HepG2 (cell line): Measurements from ENCODE around the gene SMTN. TPM values are rescaled to one million over a fixed set of nuclear protein-coding genes. Genes with fewer than 3 reads are reported as not detected.

Experiments
- ATAC-seq: fragments of 200-7000 bp; cut with Tn5 transposase; 3 replicates; pipeline ENCODE4 v1.9.1; 2020; ENCODE audit warnings: mild to moderate bottlenecking, moderate library complexity
- BruUV-seq: library from RNA; stranded (reverse); fragments of 400-500 nt; replicated peaks from 2 replicates; lab custom pipeline; 2021; lab: Mats Ljungman, UMichigan
- CTCF ChIA-PET: fragments of 300-600 bp; formaldehyde crosslinking; extraction: SDS; loops from one replicate; lab custom pipeline; 2021; ENCODE audit warnings: low total read pairs, inconsistent platforms, low intra/inter-chr PET ratio; lab: Yijun Ruan, JAX
- POLR2A ChIA-PET: fragments of 350-600 bp; sonication (Branson Sonifier 250); formaldehyde crosslinking; loops from one replicate; lab custom pipeline; 2020; ENCODE audit warnings: antibody characterized with exemption, inconsistent platforms; lab: Yijun Ruan, JAX
- DNase-seq: peaks from one replicate; pipeline ENCODE4 v3.0.0-alpha.2; 2015; ENCODE audit warnings: low spot score
- FAIRE-seq: peaks from 3 replicates; lab custom pipeline; 2011; peaks lifted over from hg19 to GRCh38; lab: Jason Lieb, UNC
- H2AFZ ChIP-seq: one replicate; pipeline ENCODE4 v1.6.1; 2011; ENCODE audit warnings: low read length, inconsistent platforms
- H3K27ac ChIP-seq: fragments of 300-600 bp; 3 replicates; pipeline ENCODE4 v1.8.0; 2011; ENCODE audit warnings: mixed run types, mild to moderate bottlenecking, mixed read lengths, low read length, inconsistent platforms; ENCODE audit not compliant: insufficient read depth; ENCODE audit errors: extremely low read length
- H3K27me3 ChIP-seq, 2 experiments: fragments of 200-600 bp in 1 of 2; 2 replicates in 1 of 2; 3 replicates in 1 of 2; pipeline versions ENCODE4 v1.6.0 to v1.8.0; 2011; ENCODE audit warnings: low read length in 2 of 2, mild to moderate bottlenecking in 2 of 2, moderate library complexity in 2 of 2, inconsistent platforms in 1 of 2; ENCODE audit not compliant: insufficient read depth in 2 of 2, control insufficient read depth in 1 of 2
- H3K36me3 ChIP-seq, 2 experiments: fragments of 200-600 bp in 1 of 2; replicated peaks in 1 of 2; 2 replicates in 1 of 2; 3 replicates in 1 of 2; pipeline versions ENCODE4 v1.5.1 to v1.8.0; 2011; ENCODE audit warnings: low read length in 2 of 2, inconsistent platforms in 1 of 2; ENCODE audit not compliant: insufficient read depth in 2 of 2, control insufficient read depth in 1 of 2
- H3K4me1 ChIP-seq: 2 replicates; pipeline ENCODE4 v1.5.1; 2012; ENCODE audit warnings: low read length, inconsistent platforms; ENCODE audit not compliant: insufficient read depth
- H3K4me2 ChIP-seq: 2 replicates; pipeline ENCODE4 v1.6.0; 2011; ENCODE audit warnings: low read depth, low read length, inconsistent platforms
- H3K4me3 ChIP-seq, 3 experiments: fragments of 200-600 bp in 1 of 3; sonication (generic), shearing (Covaris generic) in 1 of 3; replicated peaks in 1 of 3; 2 replicates each; pipeline ENCODE4 v1.5.1; 2011 to 2016; ENCODE audit warnings: low read length in 3 of 3, inconsistent platforms in 2 of 3, low read depth in 2 of 3, mild to moderate bottlenecking in 2 of 3, control low read depth in 1 of 3, mixed read lengths in 1 of 3; ENCODE audit not compliant: insufficient read depth in 1 of 3
- H3K79me2 ChIP-seq: one replicate; pipeline ENCODE4 v1.6.1; 2011; ENCODE audit warnings: low read length, inconsistent platforms; ENCODE audit not compliant: insufficient read depth
- H3K9ac ChIP-seq: 2 replicates; pipeline ENCODE4 v1.6.0; 2011; ENCODE audit warnings: mild to moderate bottlenecking, low read depth, low read length, inconsistent platforms; ENCODE audit not compliant: insufficient read depth
- H3K9me3 ChIP-seq: 2 replicates; pipeline ENCODE4 v1.5.1; 2012; ENCODE audit warnings: mild to moderate bottlenecking, low read length
- H4K20me1 ChIP-seq: 2 replicates; pipeline ENCODE4 v1.6.0; 2011; ENCODE audit warnings: inconsistent platforms, mild to moderate bottlenecking, low read length, moderate library complexity; ENCODE audit not compliant: insufficient read depth
- HDAC2 ChIP-seq: sonication (generic); formaldehyde crosslinking; IDR thresholded peaks from 2 replicates; pipeline ENCODE4 v1.4.0; 2020; ENCODE audit warnings: missing genetic modification reagents
- HIVEP1 ChIP-seq: sonication (generic); formaldehyde crosslinking; IDR thresholded peaks from 2 replicates; pipeline ENCODE4 v1.4.0; 2020; ENCODE audit warnings: mild to moderate bottlenecking, missing genetic modification reagents
- MAFK ChIP-seq, 2 experiments: IDR thresholded peaks in 1 of 2; conservative IDR thresholded peaks in 1 of 2; 2 replicates each; pipeline ENCODE4 v1.6.1; 2011; ENCODE audit warnings: improper control_type of control experiment in 2 of 2, low read length in 2 of 2
- ZNF18 ChIP-seq: sonication (generic); formaldehyde crosslinking; IDR thresholded peaks from 2 replicates; pipeline ENCODE4 v1.8.0; 2022; ENCODE audit warnings: mild to moderate bottlenecking, missing genetic modification reagents; ENCODE audit not compliant: insufficient replicate concordance
- ZNF30 ChIP-seq: sonication (generic); formaldehyde crosslinking; IDR thresholded peaks from 2 replicates; pipeline ENCODE4 v1.5.0; 2020; ENCODE audit warnings: mild to moderate bottlenecking, missing genetic modification reagents
- ZSCAN21 ChIP-seq: sonication (generic); formaldehyde crosslinking; IDR thresholded peaks from 2 replicates; pipeline ENCODE4 v1.8.0; 2022; ENCODE audit warnings: mild to moderate bottlenecking, missing genetic modification reagents, moderate library complexity, borderline replicate concordance
- WGBS: methylation state at CpG from one replicate; pipeline ENCODE4 v1.1.6; 2017; ENCODE audit warnings: low lambda C conversion rate; 5-methylcytosine and 5-hydroxymethylcytosine counted together
- in situ Hi-C: cut with HindIII; loops from 2 replicates; pipeline ENCODE4 v1.10.0; 2017; ENCODE audit warnings: low pct_unique_long_range_greater_than_20kb; ENCODE audit not compliant: extremely low pct_ligation_motif_present
- intact Hi-C: fragments of 100-400 bp; cut with micrococcal nuclease; formaldehyde crosslinking; loops from one replicate; pipeline ENCODE4 v1.10.0; 2022; ENCODE audit not compliant: unreplicated experiment
- polyA plus RNA-seq, 8 experiments: library from polyadenylated mRNA; depleted of rRNA in 3 of 8; stranded (reverse) in 7 of 8; unstranded in 1 of 8; fragments of >200 nt; fragmentation: Illumina TruSeq in 4 of 8; extraction: Trizol in 4 of 8; gene quantifications; 2 replicates each; pipeline versions ENCODE4 v1.2.1 to v1.2.3, GENCODE V29; 2011 to 2016; ENCODE audit warnings: low read depth in 4 of 8, missing spikeins in 1 of 8, mixed read lengths in 1 of 8; ENCODE audit not compliant: insufficient read depth in 1 of 8
- total RNA-seq, 5 experiments: library from RNA; depleted of rRNA; stranded (reverse); fragments of >200 nt; fragmentation: Illumina TruSeq; extraction: Trizol; gene quantifications; 2 replicates each; pipeline ENCODE4 v1.2.3, GENCODE V29; 2016; ENCODE audit warnings: low read depth in 1 of 5

Gene SMTN
- total and polyA plus RNA-seq, 2 of the 13 experiments (the other 11 are each of a cell fraction or from before 2014, with no cell fraction given), result 14.7 to 26.1 TPM

GRCh38 chr22:31118046-31118820 lies 37.1 kb downstream of the SMTN start:
- Histone ChIP-seq H3K27ac (no peak overlapping the region), H3K79me2 (no peaks in the 10 kb centered on the region), H3K4me1 (peaks cover 30% of the 10 kb centered on the region), H3K36me3 (no peaks in the 10 kb centered on the region), H3K9me3 (no peaks in the 10 kb centered on the region), H2AFZ (no peak overlapping the region), H4K20me1 (no peaks in the 10 kb centered on the region), H3K4me3 (no peak overlapping the region), H3K4me2 (no peak overlapping the region), H3K9ac (no peak overlapping the region), H3K27me3 (peaks cover 0 to 7% of the 10 kb centered on the region in 2 experiments; a peak in 3 of 5 replicates)
- BruUV-seq, result no TSS peak
- DNase-seq (no peak), FAIRE-seq (no peak), ATAC-seq (peak; percentile 19; the same call in 2 of the 3 replicates)
- in situ Hi-C loops (no loop called here), intact Hi-C loops (no loop called here)
- CTCF ChIA-PET, result no interaction called here
- TF ChIP-seq HDAC2 (CRISPR knock-in tag), result no peak
- no peak for TF ChIP-seq ZNF30 (CRISPR knock-in tag)
- no peak for TF ChIP-seq ZNF18
- TF ChIP-seq ZSCAN21 (CRISPR knock-in tag), result peak; percentile 77; the same call in 1 of the 2 replicates
- TF ChIP-seq MAFK (conservative IDR thresholded peaks at IDR 0.05 in 1 of 2, IDR thresholded peaks at IDR 0.05 in 1 of 2; ENCODE audit: low read length in 2 of 2), result 0 out of 4 replicates have a peak, but pooled peaks of 1 of the 2 experiments have one; percentile 9
- no peak for TF ChIP-seq HIVEP1
- POLR2A ChIA-PET, result interaction anchor here (1.0 to 1.2 kb wide), 3 partner anchors 11 to 149 kb away, joined by 3 to 6 read pairs (median 3); partner anchors contain the start of genes MORC2, SELENOM, SMTN and TUG1
- 59% methylated on average over 3 of the region's 3 CpGs for WGBS
